ENCODE data around the gene NUDT21. TPM values are rescaled to one million over a fixed set of nuclear protein-coding genes. Genes with fewer than 3 reads are reported as not detected.

NUDT21 gene
- total RNA-seq, 1 donor = 58.6 TPM

DNA sequence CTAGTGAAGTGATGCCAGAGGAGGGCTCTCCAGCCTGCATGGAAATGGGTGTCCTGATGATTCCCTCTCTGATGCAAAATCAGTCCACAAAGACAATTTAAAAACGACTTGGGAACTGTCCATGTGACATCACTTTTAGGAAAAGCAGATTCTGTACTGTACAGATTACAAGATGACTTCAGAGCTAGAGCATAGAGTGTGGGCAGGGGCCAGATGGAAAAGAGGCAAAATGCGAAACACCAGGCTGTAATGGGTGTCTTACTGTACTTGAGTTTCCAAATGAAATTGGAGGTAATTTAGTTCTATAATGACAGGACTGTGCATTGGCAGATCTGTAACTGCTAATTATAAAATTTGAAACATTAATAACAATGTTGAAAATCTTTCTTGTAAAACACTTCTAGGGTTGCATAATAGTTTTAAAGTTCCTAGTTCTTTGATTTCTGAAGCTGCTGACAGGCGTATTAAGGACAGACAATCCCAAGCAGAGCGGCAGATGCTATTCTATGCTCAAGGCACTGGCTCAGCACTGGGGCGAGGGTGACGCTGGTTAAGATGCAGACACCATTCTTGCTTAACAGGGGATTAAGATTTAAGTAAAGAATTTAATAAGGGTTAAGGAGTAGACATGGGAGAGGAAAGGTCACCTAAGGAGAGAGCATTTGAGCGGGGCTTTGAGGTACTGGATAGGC is 29.8 kb upstream of the NUDT21 start:
- H3K4me1 ChIP-seq (ENCODE audit: insufficient read depth, low read length) = peaks cover 18% of the 10 kb centered on the region
- no peak overlapping the region for H2AFZ ChIP-seq (ENCODE audit: low read length)
- no peak overlapping the region for H3K4me3 ChIP-seq (ENCODE audit: insufficient read depth, low read length)
- TF ChIP-seq, protein P1, sequence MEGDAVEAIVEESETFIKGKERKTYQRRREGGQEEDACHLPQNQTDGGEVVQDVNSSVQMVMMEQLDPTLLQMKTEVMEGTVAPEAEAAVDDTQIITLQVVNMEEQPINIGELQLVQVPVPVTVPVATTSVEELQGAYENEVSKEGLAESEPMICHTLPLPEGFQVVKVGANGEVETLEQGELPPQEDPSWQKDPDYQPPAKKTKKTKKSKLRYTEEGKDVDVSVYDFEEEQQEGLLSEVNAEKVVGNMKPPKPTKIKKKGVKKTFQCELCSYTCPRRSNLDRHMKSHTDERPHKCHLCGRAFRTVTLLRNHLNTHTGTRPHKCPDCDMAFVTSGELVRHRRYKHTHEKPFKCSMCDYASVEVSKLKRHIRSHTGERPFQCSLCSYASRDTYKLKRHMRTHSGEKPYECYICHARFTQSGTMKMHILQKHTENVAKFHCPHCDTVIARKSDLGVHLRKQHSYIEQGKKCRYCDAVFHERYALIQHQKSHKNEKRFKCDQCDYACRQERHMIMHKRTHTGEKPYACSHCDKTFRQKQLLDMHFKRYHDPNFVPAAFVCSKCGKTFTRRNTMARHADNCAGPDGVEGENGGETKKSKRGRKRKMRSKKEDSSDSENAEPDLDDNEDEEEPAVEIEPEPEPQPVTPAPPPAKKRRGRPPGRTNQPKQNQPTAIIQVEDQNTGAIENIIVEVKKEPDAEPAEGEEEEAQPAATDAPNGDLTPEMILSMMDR (IDR thresholded peaks at IDR 0.05; ENCODE audit: extremely low read depth, low read depth, low read length) = no peak
- H3K27me3 ChIP-seq (ENCODE audit: insufficient read depth, low read length) = no peaks in the 10 kb centered on the region
- H3K27ac ChIP-seq (ENCODE audit: low read depth, low read length) = no peak overlapping the region
- no peaks in the 10 kb centered on the region for H3K9me3 ChIP-seq (ENCODE audit: low read depth, low read length)
- H3K36me3 ChIP-seq (ENCODE audit: insufficient read depth, low read length) = peaks cover 54% of the 10 kb centered on the region
- no peaks in the 10 kb centered on the region for H3K79me2 ChIP-seq (ENCODE audit: insufficient read depth, low read length)
- H3K4me2 ChIP-seq (ENCODE audit: insufficient read depth, low read length) = no peak overlapping the region
- DNase-seq (ENCODE audit: insufficient read length, low spot score, missing footprints) = no peak
- no peaks in the 10 kb centered on the region for H4K20me1 ChIP-seq (ENCODE audit: insufficient read depth, low read length)

DNA sequence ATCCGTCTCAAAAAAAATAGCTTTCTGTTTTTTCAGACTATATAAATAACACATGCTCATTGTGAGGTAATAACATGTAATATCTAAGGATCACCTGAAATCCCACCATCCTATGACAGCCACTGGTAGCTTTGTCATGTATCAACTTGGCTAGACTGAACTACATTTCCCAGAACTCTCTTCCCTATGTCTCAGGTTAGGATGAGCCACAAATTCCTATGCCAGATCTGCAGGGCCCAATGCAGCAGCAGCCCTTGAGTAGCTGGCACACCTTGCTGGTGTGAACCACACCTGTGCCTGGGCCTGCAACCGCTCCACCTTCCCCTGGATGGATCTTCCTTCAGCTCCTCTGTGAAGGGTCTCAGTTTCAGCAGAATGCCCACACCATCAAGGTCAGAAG is 28.3 kb upstream of the NUDT21 start:
- H3K79me2 ChIP-seq (ENCODE audit: insufficient read depth, low read length) = no peaks in the 10 kb centered on the region
- no peaks in the 10 kb centered on the region for H3K27me3 ChIP-seq (ENCODE audit: insufficient read depth, low read length)
- H3K4me3 ChIP-seq (ENCODE audit: insufficient read depth, low read length) = no peak overlapping the region
- H3K4me1 ChIP-seq (ENCODE audit: insufficient read depth, low read length) = peaks cover 18% of the 10 kb centered on the region
- H3K9me3 ChIP-seq (ENCODE audit: low read depth, low read length) = no peaks in the 10 kb centered on the region
- no peak overlapping the region for H3K4me2 ChIP-seq (ENCODE audit: insufficient read depth, low read length)
- DNase-seq (ENCODE audit: insufficient read length, low spot score, missing footprints) = no peak
- TF ChIP-seq, protein P1 (IDR thresholded peaks at IDR 0.05; ENCODE audit: extremely low read depth, low read depth, low read length) = no peak
- H2AFZ ChIP-seq (ENCODE audit: low read length) = no peak overlapping the region
- no peak overlapping the region for H3K27ac ChIP-seq (ENCODE audit: low read depth, low read length)
- H3K36me3 ChIP-seq (ENCODE audit: insufficient read depth, low read length) = peaks cover 60% of the 10 kb centered on the region
- no peaks in the 10 kb centered on the region for H4K20me1 ChIP-seq (ENCODE audit: insufficient read depth, low read length)

DNA sequence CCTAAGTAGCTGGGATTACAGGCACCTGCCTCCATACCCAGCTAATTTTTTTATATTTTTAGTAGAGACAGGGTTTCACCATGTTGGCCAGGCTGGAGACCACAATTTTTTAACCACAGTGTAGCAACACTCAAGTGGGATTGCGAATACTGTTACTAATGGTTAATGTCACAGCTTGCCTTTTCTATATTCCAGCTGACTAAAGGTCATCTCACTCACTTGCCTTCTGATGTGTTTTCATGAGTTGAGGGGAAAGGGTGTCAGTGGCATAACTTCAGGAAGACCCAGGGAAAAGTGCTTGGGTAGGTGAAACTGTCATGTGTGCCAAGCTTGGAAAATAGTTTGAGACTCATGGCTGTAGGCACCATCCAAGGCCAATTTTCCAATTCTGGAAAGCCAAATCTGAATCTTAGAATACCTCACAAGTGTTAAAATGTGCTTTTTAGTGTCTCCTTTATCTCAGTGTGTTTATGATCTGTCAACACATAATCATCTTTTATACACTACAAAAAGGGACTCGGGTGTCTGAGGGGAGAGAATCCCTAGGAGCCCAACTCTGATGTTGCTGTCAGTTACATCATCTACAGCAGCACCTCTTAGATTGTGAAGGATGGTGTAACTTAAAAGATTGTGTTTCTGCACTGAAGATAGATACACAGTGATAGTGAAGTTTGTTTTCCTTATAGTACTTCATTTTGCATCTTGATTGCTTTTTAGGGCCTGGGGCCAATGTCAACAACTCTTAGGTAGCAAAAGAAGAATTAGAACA is 27.3 kb upstream of the NUDT21 start:
- H3K4me1 ChIP-seq (ENCODE audit: insufficient read depth, low read length) = peaks cover 18% of the 10 kb centered on the region
- no peaks in the 10 kb centered on the region for H3K79me2 ChIP-seq (ENCODE audit: insufficient read depth, low read length)
- no peak overlapping the region for H2AFZ ChIP-seq (ENCODE audit: low read length)
- peak overlapping the region; percentile 7 for H3K27ac ChIP-seq (ENCODE audit: low read depth, low read length)
- no peaks in the 10 kb centered on the region for H3K27me3 ChIP-seq (ENCODE audit: insufficient read depth, low read length)
- H4K20me1 ChIP-seq (ENCODE audit: insufficient read depth, low read length) = no peaks in the 10 kb centered on the region
- no peak overlapping the region for H3K4me2 ChIP-seq (ENCODE audit: insufficient read depth, low read length)
- TF ChIP-seq, protein P1 (IDR thresholded peaks at IDR 0.05; ENCODE audit: extremely low read depth, low read depth, low read length) = no peak
- no peaks in the 10 kb centered on the region for H3K9me3 ChIP-seq (ENCODE audit: low read depth, low read length)
- DNase-seq (ENCODE audit: insufficient read length, low spot score, missing footprints) = no peak
- no peak overlapping the region for H3K4me3 ChIP-seq (ENCODE audit: insufficient read depth, low read length)
- H3K36me3 ChIP-seq (ENCODE audit: insufficient read depth, low read length) = peaks cover 57% of the 10 kb centered on the region
